ENCODE data around the gene CDK14. TPM values are rescaled to one million over a fixed set of nuclear protein-coding genes. Genes with fewer than 3 reads are reported as not detected.

CDK14 gene
- total RNA-seq, 4 donors from 2014 or later: 29.3 to 37.8 (median 33.0) TPM

DNA sequence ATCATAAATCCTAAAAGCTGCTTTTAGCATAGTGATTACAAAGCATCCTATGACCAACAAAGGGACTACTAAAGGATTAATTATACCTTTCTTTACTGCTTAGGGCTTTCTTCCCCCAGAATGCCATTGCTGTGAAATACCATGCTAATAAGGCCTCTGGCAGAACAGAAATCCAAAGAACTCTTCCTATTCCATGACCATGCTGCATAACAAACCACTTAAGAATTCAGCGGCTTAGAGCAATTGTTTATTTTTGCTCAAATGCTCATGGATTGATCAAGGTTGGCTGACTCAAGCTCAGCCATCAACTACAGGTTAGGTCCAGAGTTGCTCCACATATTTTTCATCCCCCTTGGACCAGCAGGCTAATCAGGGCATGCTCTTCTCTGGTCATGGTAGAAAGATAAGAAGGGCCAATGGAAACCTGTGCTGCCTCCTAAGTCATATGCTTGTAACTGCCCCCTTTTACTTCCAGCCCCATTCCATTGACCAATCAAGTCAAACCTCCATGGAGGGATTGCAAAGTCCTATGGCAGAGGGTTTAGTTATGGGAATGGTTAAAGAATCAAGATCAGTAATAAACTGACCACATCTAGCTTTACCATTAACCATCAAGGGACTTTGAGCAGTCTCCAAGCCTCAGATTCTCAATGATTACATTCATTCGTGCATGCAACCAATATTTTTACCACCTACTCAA lies 423.7 kb downstream of the CDK14 start:
- Histone ChIP-seq H3K4me3 (replicated peaks in 1 of 3) (no peak overlapping the region), H3K27me3 (no peaks in the 10 kb centered on the region), H3K9me3 (no peaks in the 10 kb centered on the region), H3K27ac (peak overlapping the region; percentile 49 to 56 (median 56)), H3K36me3 (no peaks in the 10 kb centered on the region), H3K4me1 (peaks cover 16 to 22% of the 10 kb centered on the region in 2 donors)
- intact Hi-C loops (cut with DNase I): no loop called here
- WGBS, 2 donors: 57 to 58% methylated on average over 2 of the region's 2 CpGs
- TF ChIP-seq POLR2A (IDR thresholded peaks at IDR 0.05) (no peak), CTCF (IDR thresholded peaks at IDR 0.05) (peak in 1 of 6 experiments; percentile 13)
- DNase-seq: peak; percentile 28 to 44

- H3K4me3 ChIP-seq (replicated peaks in 1 of 3): no peak overlapping the region
- no peaks in the 10 kb centered on the region for H3K27me3 ChIP-seq
- TF ChIP-seq CTCF (IDR thresholded peaks at IDR 0.05): no peak
- no peaks in the 10 kb centered on the region for H3K36me3 ChIP-seq
- WGBS, 2 donors: 80 to 83% methylated on average over 3 of the region's 3 CpGs
- H3K9me3 ChIP-seq: no peaks in the 10 kb centered on the region
- H3K4me1 ChIP-seq: peaks cover 16 to 22% of the 10 kb centered on the region in 2 donors
- H3K27ac ChIP-seq: peak overlapping the region in 1 of 3 donors; percentile 56
- intact Hi-C loops (cut with DNase I): no loop called here
- DNase-seq: peak in 1 of 2 donors; percentile 19
Observed at GRCh38 chr7:91020636-91021385, 424.7 kb downstream of the CDK14 start.

DNA sequence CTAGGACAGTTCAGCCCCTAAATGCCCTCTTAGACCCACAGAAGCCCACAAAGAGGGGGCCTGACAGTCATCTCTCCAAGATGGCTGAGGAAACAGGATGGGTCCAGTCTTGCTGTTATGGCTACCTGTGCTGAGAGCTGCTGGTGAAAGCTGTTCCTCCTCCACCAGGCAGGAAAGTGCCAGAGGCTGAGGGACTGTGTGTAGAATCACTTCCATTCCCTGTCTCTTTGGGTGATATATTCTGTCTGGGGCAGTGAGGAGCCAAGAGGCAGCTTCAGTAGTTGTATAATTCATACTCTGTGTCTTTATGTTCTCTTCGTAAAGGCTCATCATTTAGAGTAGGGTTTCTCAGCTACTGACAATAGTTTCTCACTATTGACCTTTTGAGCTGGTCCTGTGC lies 425.8 kb downstream of the CDK14 start:
- WGBS, 2 donors: 97 to 100% methylated on average over 1 of the region's 1 CpG
- Histone ChIP-seq H3K4me1 (peaks cover 16 to 22% of the 10 kb centered on the region in 2 donors), H3K36me3 (no peaks in the 10 kb centered on the region), H3K27ac (no peak overlapping the region), H3K27me3 (no peaks in the 10 kb centered on the region), H3K9me3 (no peaks in the 10 kb centered on the region), H3K4me3 (replicated peaks in 1 of 3) (no peak overlapping the region)
- TF ChIP-seq POLR2A (IDR thresholded peaks at IDR 0.05): no peak
- TF ChIP-seq CTCF (IDR thresholded peaks at IDR 0.05): no peak
- no peak for DNase-seq
- intact Hi-C loops (cut with DNase I): no loop called here

- 80 to 97% methylated on average over 2 of the region's 2 CpGs for WGBS, 2 donors
- Histone ChIP-seq H3K4me1 (peaks cover 0 to 2% of the 10 kb centered on the region in 2 donors), H3K4me3 (replicated peaks in 1 of 3) (no peak overlapping the region), H3K9me3 (no peaks in the 10 kb centered on the region), H3K36me3 (no peaks in the 10 kb centered on the region), H3K27ac (no peak overlapping the region), H3K27me3 (no peaks in the 10 kb centered on the region)
- TF ChIP-seq POLR2A (IDR thresholded peaks at IDR 0.05): no peak
- no peak for TF ChIP-seq CTCF (IDR thresholded peaks at IDR 0.05)
- intact Hi-C loops (cut with DNase I): no loop called here
- no peak for DNase-seq
Observed at GRCh38 chr7:91025906-91026390, 429.8 kb downstream of the CDK14 start.

DNA sequence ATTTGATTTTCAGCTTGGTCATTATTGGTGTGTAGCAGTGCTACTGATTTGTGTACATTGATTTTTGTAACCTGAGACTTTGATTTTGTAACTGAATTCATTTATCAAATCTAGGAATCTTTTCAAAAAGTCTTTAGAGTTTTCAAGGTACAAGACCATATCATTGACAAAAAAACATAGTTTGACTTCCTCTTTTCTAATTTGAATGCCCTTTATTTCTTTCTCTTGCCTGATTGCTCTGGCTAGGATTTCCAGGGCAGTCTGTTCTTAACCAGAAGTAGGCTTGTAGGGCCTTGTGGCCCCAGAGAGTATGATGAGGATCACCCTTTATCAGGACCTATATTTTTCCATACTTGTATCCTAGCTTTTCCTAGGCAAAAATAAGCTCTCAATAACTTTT lies 433.6 kb downstream of the CDK14 start:
- DNase-seq: no peak
- no peaks in the 10 kb centered on the region for H3K36me3 ChIP-seq
- no peak for TF ChIP-seq POLR2A (IDR thresholded peaks at IDR 0.05)
- TF ChIP-seq CTCF (IDR thresholded peaks at IDR 0.05): no peak
- no peak overlapping the region for H3K4me3 ChIP-seq (replicated peaks in 1 of 3)
- no peaks in the 10 kb centered on the region for H3K9me3 ChIP-seq
- no peak overlapping the region for H3K27ac ChIP-seq
- intact Hi-C loops (cut with DNase I): loop anchor here (10.0 kb wide), 1 partner anchor 575 kb away; no protein-coding TSS in a partner anchor
- no peaks in the 10 kb centered on the region for H3K27me3 ChIP-seq
- H3K4me1 ChIP-seq: no peaks in the 10 kb centered on the region
